ENCODE data around the gene PIGM.
"Not testable (repeated sequence)": the region's sequence is repeated elsewhere in the genome, so short reads cannot be mapped to it uniquely, and the experiment has no call there.

Gene PIGM

GRCh38 chr1:160053548-160054365, 22.0 kb upstream of the PIGM start:
- Histone ChIP-seq H3K79me2 (ENCODE audit: insufficient read depth, low read length) (no peaks in the 10 kb centered on the region), H3K9me2 (ENCODE audit: low read depth, low read length) (no peaks in the 10 kb centered on the region), H3K4me3 (ENCODE audit: low read depth, low read length, poor library complexity, severe bottlenecking) (no peak overlapping the region), H3F3A (ENCODE audit: insufficient read depth, low read length) (no peaks in the 10 kb centered on the region), H3K4me1 (ENCODE audit: insufficient read depth, low read length, severe bottlenecking) (no peaks in the 10 kb centered on the region), H3K27me3 (ENCODE audit: insufficient read depth, low read length) (peaks cover 3% of the 10 kb centered on the region; the same call in 1 of the 2 replicates), H3K27ac (ENCODE audit: low read depth, low read length, poor library complexity, severe bottlenecking) (no peak overlapping the region), H2AFZ (ENCODE audit: low read length) (no peak overlapping the region), H3K9me3 (ENCODE audit: low read length) (no peaks in the 10 kb centered on the region), H3K36me3 (ENCODE audit: insufficient read depth, low read length) (no peaks in the 10 kb centered on the region), H4K20me1 (ENCODE audit: insufficient read depth, low read length) (no peaks in the 10 kb centered on the region), H3K4me2 (ENCODE audit: low read length) (no peak overlapping the region), H3K9ac (ENCODE audit: low read length) (no peak overlapping the region)
- no peak for TF ChIP-seq EZH2 (IDR thresholded peaks at IDR 0.05; ENCODE audit: borderline replicate concordance, low read length)
- TF ChIP-seq, protein P1, sequence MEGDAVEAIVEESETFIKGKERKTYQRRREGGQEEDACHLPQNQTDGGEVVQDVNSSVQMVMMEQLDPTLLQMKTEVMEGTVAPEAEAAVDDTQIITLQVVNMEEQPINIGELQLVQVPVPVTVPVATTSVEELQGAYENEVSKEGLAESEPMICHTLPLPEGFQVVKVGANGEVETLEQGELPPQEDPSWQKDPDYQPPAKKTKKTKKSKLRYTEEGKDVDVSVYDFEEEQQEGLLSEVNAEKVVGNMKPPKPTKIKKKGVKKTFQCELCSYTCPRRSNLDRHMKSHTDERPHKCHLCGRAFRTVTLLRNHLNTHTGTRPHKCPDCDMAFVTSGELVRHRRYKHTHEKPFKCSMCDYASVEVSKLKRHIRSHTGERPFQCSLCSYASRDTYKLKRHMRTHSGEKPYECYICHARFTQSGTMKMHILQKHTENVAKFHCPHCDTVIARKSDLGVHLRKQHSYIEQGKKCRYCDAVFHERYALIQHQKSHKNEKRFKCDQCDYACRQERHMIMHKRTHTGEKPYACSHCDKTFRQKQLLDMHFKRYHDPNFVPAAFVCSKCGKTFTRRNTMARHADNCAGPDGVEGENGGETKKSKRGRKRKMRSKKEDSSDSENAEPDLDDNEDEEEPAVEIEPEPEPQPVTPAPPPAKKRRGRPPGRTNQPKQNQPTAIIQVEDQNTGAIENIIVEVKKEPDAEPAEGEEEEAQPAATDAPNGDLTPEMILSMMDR (IDR thresholded peaks at IDR 0.05; ENCODE audit: low read length): no peak

GRCh38 chr1:160052936-160053335, 21.1 kb upstream of the PIGM start:
- no peak overlapping the region for H3K4me2 ChIP-seq (ENCODE audit: low read length)
- H3K4me1 ChIP-seq (ENCODE audit: insufficient read depth, low read length, severe bottlenecking): no peaks in the 10 kb centered on the region
- no peak overlapping the region for H3K9ac ChIP-seq (ENCODE audit: low read length)
- H3K79me2 ChIP-seq (ENCODE audit: insufficient read depth, low read length): no peaks in the 10 kb centered on the region
- H3F3A ChIP-seq (ENCODE audit: insufficient read depth, low read length): no peaks in the 10 kb centered on the region
- no peak overlapping the region for H3K27ac ChIP-seq (ENCODE audit: low read depth, low read length, poor library complexity, severe bottlenecking)
- H3K9me2 ChIP-seq (ENCODE audit: low read depth, low read length): no peaks in the 10 kb centered on the region
- H3K4me3 ChIP-seq (ENCODE audit: low read depth, low read length, poor library complexity, severe bottlenecking): no peak overlapping the region
- H3K36me3 ChIP-seq (ENCODE audit: insufficient read depth, low read length): no peaks in the 10 kb centered on the region
- H3K9me3 ChIP-seq (ENCODE audit: low read length): no peaks in the 10 kb centered on the region
- H3K27me3 ChIP-seq (ENCODE audit: insufficient read depth, low read length): peaks cover 3% of the 10 kb centered on the region; the same call in 1 of the 2 replicates
- H2AFZ ChIP-seq (ENCODE audit: low read length): no peak overlapping the region
- H4K20me1 ChIP-seq (ENCODE audit: insufficient read depth, low read length): no peaks in the 10 kb centered on the region
- TF ChIP-seq, protein P1 (IDR thresholded peaks at IDR 0.05; ENCODE audit: low read length): no peak
- no peak for TF ChIP-seq EZH2 (IDR thresholded peaks at IDR 0.05; ENCODE audit: borderline replicate concordance, low read length)

- H3K9ac ChIP-seq (ENCODE audit: low read length): no peak overlapping the region
- no peaks in the 10 kb centered on the region for H4K20me1 ChIP-seq (ENCODE audit: insufficient read depth, low read length)
These were observed 18.8 kb upstream of the PIGM start for GRCh38 chr1:160050619-160051018.

DNA sequence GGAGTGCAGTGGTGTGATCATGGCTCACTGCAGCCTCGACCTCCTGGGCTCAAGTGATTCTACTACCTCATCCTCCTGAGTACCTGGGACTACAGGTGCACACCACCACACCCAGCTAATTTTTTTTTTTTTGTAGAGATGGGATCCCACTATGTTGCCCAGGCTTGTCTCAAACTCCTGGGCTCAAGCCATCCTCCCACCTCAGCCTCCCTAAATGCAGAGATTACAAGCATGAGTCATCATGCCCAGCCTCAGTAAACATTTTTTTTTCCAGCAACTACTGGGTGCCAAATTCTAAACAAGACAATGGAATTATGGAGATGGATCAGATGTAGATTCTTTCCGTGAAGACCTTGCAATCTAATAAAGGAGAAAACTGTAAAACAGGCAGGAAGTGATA, 18.4 kb upstream of the PIGM start:
- not testable (repeated sequence) for H3K9ac ChIP-seq (ENCODE audit: low read length); H3K27ac ChIP-seq (ENCODE audit: low read depth, low read length, poor library complexity, severe bottlenecking); H3K4me3 ChIP-seq (ENCODE audit: low read depth, low read length, poor library complexity, severe bottlenecking); H3K9me2 ChIP-seq (ENCODE audit: low read depth, low read length); H3K9me3 ChIP-seq (ENCODE audit: low read length); H2AFZ ChIP-seq (ENCODE audit: low read length); H3K27me3 ChIP-seq (ENCODE audit: insufficient read depth, low read length); H3F3A ChIP-seq (ENCODE audit: insufficient read depth, low read length); H3K4me1 ChIP-seq (ENCODE audit: insufficient read depth, low read length, severe bottlenecking); H3K4me2 ChIP-seq (ENCODE audit: low read length); H4K20me1 ChIP-seq (ENCODE audit: insufficient read depth, low read length); H3K79me2 ChIP-seq (ENCODE audit: insufficient read depth, low read length); H3K36me3 ChIP-seq (ENCODE audit: insufficient read depth, low read length)

More at GRCh38 chr1:160050619-160051018, 18.8 kb upstream of the PIGM start:
- H3K27ac ChIP-seq (ENCODE audit: low read depth, low read length, poor library complexity, severe bottlenecking): no peak overlapping the region
- H3F3A ChIP-seq (ENCODE audit: insufficient read depth, low read length): no peaks in the 10 kb centered on the region
- no peaks in the 10 kb centered on the region; the same call in 1 of the 2 replicates for H3K27me3 ChIP-seq (ENCODE audit: insufficient read depth, low read length)
- no peaks in the 10 kb centered on the region for H3K79me2 ChIP-seq (ENCODE audit: insufficient read depth, low read length)
- H3K9me2 ChIP-seq (ENCODE audit: low read depth, low read length): no peaks in the 10 kb centered on the region
- TF ChIP-seq EZH2 (IDR thresholded peaks at IDR 0.05; ENCODE audit: borderline replicate concordance, low read length): no peak
- TF ChIP-seq, protein P1 (IDR thresholded peaks at IDR 0.05; ENCODE audit: low read length): no peak
- no peak overlapping the region for H2AFZ ChIP-seq (ENCODE audit: low read length)
- no peak overlapping the region for H3K4me2 ChIP-seq (ENCODE audit: low read length)
- no peaks in the 10 kb centered on the region for H3K36me3 ChIP-seq (ENCODE audit: insufficient read depth, low read length)
- peaks cover 8% of the 10 kb centered on the region for H3K4me1 ChIP-seq (ENCODE audit: insufficient read depth, low read length, severe bottlenecking)
- H3K4me3 ChIP-seq (ENCODE audit: low read depth, low read length, poor library complexity, severe bottlenecking): no peak overlapping the region
- H3K9me3 ChIP-seq (ENCODE audit: low read length): no peaks in the 10 kb centered on the region

Data from OCI-LY1 (cell line).